ENCODE data around the gene KIF21B.

- TF ChIP-seq CTCF (IDR thresholded peaks at IDR 0.05) (no peak), POLR2A (IDR thresholded peaks at IDR 0.05) (no peak)
Observed at GRCh38 chr1:201026234-201026633, 2.7 kb upstream of the KIF21B start.

Data from uterus (tissue), 2 donors.